Astrocyte of the spinal cord (primary cell): ENCODE results near the gene NNMT.

Source experiments
- DNase-seq: peaks from one replicate; pipeline ENCODE4 v3.0.0; 2011; ENCODE audit warnings: low read depth, low spot score
- H3K4me3 ChIP-seq: 2 replicates; pipeline ENCODE4 v1.5.1; 2011; ENCODE audit warnings: low read depth, mild to moderate bottlenecking, low read length, moderate library complexity
- CTCF ChIP-seq: IDR thresholded peaks from 2 replicates; pipeline ENCODE4 v1.5.1; 2012; ENCODE audit warnings: low read depth, mild to moderate bottlenecking, low read length, inconsistent platforms
- in situ Hi-C: cut with HindIII; loops from 2 replicates; pipeline ENCODE4 v1.10.0; 2017; ENCODE audit warnings: low sequenced_read_pairs

The NNMT gene

GRCh38 chr11:114281388-114281956, 14.7 kb upstream of the NNMT start:
- in situ Hi-C loops, result no loop called here
- no peak for TF ChIP-seq CTCF
- no peak overlapping the region for H3K4me3 ChIP-seq
- DNase-seq, result no peak

- no peak for TF ChIP-seq CTCF
- no peak for DNase-seq
- H3K4me3 ChIP-seq, result no peak overlapping the region
- in situ Hi-C loops, result no loop called here
Measured at GRCh38 chr11:114282488-114282887, 13.7 kb upstream of the NNMT start.

GRCh38 chr11:114283422-114283821, 12.8 kb upstream of the NNMT start:
- no peak for TF ChIP-seq CTCF
- no peak for DNase-seq
- H3K4me3 ChIP-seq, result no peak overlapping the region
- in situ Hi-C loops, result no loop called here

GRCh38 chr11:114284021-114284420, 12.2 kb upstream of the NNMT start:
- TF ChIP-seq CTCF, result no peak
- in situ Hi-C loops, result no loop called here
- H3K4me3 ChIP-seq, result no peak overlapping the region
- DNase-seq, result no peak

GRCh38 chr11:114284914-114285313, 11.3 kb upstream of the NNMT start:
- H3K4me3 ChIP-seq, result no peak overlapping the region
- in situ Hi-C loops, result no loop called here
- no peak for DNase-seq
- no peak for TF ChIP-seq CTCF

GRCh38 chr11:114285599-114285998, 10.6 kb upstream of the NNMT start:
- no peak for TF ChIP-seq CTCF
- DNase-seq, result peak; percentile 61
- no peak overlapping the region for H3K4me3 ChIP-seq
- in situ Hi-C loops, result no loop called here

GRCh38 chr11:114286229-114286628, 10.0 kb upstream of the NNMT start:
- in situ Hi-C loops, result no loop called here
- no peak for DNase-seq
- no peak for TF ChIP-seq CTCF
- no peak overlapping the region for H3K4me3 ChIP-seq
